ENCODE data around the gene RPS6KC1. TPM values are rescaled to one million over a fixed set of nuclear protein-coding genes. Genes with fewer than 3 reads are reported as not detected.

Gene RPS6KC1, protein sequence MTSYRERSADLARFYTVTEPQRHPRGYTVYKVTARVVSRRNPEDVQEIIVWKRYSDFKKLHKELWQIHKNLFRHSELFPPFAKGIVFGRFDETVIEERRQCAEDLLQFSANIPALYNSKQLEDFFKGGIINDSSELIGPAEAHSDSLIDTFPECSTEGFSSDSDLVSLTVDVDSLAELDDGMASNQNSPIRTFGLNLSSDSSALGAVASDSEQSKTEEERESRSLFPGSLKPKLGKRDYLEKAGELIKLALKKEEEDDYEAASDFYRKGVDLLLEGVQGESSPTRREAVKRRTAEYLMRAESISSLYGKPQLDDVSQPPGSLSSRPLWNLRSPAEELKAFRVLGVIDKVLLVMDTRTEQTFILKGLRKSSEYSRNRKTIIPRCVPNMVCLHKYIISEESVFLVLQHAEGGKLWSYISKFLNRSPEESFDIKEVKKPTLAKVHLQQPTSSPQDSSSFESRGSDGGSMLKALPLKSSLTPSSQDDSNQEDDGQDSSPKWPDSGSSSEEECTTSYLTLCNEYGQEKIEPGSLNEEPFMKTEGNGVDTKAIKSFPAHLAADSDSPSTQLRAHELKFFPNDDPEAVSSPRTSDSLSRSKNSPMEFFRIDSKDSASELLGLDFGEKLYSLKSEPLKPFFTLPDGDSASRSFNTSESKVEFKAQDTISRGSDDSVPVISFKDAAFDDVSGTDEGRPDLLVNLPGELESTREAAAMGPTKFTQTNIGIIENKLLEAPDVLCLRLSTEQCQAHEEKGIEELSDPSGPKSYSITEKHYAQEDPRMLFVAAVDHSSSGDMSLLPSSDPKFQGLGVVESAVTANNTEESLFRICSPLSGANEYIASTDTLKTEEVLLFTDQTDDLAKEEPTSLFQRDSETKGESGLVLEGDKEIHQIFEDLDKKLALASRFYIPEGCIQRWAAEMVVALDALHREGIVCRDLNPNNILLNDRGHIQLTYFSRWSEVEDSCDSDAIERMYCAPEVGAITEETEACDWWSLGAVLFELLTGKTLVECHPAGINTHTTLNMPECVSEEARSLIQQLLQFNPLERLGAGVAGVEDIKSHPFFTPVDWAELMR
- total RNA-seq (2014; rRNA removed; shearing (Covaris generic)) = 5.9 and 10.7 TPM in 2 replicates
- 7.4 and 9.4 TPM in 2 replicates for total RNA-seq (2022)
- Bru-seq, nascent RNA = percentile 63 among the genes with signal in this experiment
- BruChase-seq, experiment 1, labeled RNA remaining after a 6-hour chase = percentile 61 among the genes with signal in this experiment
- percentile 61 among the genes with signal in this experiment for BruChase-seq, experiment 2, labeled RNA remaining after a 2-hour chase
- long read RNA-seq, full-length matches to known transcripts = 4 of 15 reads
- long read RNA-seq, partial matches to known transcripts = 5 of 15 reads
- long read RNA-seq, other reads (novel, unspliced or antisense) = 6 of 15 reads

DNA sequence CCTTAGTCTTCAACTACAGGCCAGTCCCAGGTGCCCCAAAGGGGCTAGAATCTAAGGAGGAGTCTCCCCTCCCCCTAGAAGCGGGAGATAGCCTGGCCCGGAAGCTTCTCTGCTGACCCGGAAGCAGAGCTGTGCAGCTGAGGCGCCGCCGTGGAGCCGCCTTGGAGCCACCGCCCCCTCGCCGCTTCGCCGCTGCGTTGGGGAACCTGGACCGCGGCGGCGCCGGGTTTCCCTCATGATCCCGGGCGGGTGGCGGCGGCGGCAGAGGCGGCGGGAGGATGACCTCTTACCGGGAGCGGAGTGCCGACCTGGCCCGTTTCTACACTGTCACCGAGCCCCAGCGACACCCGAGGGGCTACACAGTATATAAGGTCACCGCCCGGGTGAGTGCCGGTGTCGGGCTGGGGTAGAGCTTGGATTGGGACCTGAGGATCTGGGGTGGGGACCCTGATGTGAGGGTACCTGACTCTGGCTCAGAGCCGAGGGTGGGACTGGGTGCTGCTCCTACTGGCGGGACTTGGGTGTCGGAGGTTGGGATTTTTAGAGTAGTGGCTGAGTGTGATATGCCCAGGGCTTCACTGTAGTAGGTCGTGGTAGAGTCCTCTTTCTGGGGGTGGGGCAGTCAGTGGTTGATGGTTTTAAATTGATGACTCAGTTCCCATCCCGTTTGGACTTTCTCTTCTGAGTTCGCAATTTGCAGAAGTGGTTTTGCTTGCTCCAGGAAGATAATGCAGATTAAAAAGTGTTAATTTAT, at the start of gene RPS6KC1:
TSS of gene RPS6KC1 (plus strand) at position 115 of the 754 bp plus-strand sequence. CDS start at position 279, 164 bp downstream.
- H3K36me3 ChIP-seq (ENCODE audit: insufficient read depth, low read length) = no peaks in the 10 kb centered on the region
- CTCF ChIA-PET (ENCODE audit: unreplicated experiment) = interaction anchor here (0.6 kb wide), 1 partner anchor 38 kb away, joined by 3 read pairs; no protein-coding TSS in a partner anchor
- POLR2A ChIA-PET = interaction anchor here (0.9 to 1.5 kb wide), 3 partner anchors 35 to 260 kb away, joined by 3 read pairs; partner anchors contain the start of genes ANGEL2 and NSL1
- intact Hi-C loops (cut with micrococcal nuclease; ENCODE audit: unreplicated experiment) = loop anchor here (1.0 kb wide), 1 partner anchor 36 kb away; the partner anchor contains the start of gene ANGEL2
- H3K79me2 ChIP-seq (ENCODE audit: insufficient read depth, low read depth, low read length) = no peaks in the 10 kb centered on the region
- H4K20me1 ChIP-seq (ENCODE audit: insufficient read depth, low read length) = no peaks in the 10 kb centered on the region
- peak within 1 kb of the TSS; percentile 100 for H2AFZ ChIP-seq (ENCODE audit: low read length)
- DNase-seq (ENCODE audit: low spot score) = peak; percentile 86
- peak within 1 kb of the TSS; percentile 88 for H3K4me3 ChIP-seq (ENCODE audit: low read depth, low read length, poor library complexity, severe bottlenecking)
- peak within 1 kb of the TSS; percentile 97 for H3K4me2 ChIP-seq (ENCODE audit: low read length)
- peaks cover 12% of the 10 kb centered on the region for H3K4me1 ChIP-seq (ENCODE audit: insufficient read depth, low read length, poor library complexity, severe bottlenecking)
- TF ChIP-seq, protein P1, sequence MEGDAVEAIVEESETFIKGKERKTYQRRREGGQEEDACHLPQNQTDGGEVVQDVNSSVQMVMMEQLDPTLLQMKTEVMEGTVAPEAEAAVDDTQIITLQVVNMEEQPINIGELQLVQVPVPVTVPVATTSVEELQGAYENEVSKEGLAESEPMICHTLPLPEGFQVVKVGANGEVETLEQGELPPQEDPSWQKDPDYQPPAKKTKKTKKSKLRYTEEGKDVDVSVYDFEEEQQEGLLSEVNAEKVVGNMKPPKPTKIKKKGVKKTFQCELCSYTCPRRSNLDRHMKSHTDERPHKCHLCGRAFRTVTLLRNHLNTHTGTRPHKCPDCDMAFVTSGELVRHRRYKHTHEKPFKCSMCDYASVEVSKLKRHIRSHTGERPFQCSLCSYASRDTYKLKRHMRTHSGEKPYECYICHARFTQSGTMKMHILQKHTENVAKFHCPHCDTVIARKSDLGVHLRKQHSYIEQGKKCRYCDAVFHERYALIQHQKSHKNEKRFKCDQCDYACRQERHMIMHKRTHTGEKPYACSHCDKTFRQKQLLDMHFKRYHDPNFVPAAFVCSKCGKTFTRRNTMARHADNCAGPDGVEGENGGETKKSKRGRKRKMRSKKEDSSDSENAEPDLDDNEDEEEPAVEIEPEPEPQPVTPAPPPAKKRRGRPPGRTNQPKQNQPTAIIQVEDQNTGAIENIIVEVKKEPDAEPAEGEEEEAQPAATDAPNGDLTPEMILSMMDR (conservative IDR thresholded peaks at IDR 0.05; ENCODE audit: low read length) = peak; percentile 35; the same call in 1 of the 2 replicates
- TF ChIP-seq EZH2phosphoT487 (IDR thresholded peaks at IDR 0.05; ENCODE audit: borderline replicate concordance, low read depth, low read length) = no peak
- BruUV-seq (replicated peaks) = no TSS peak
- H3K9me3 ChIP-seq (ENCODE audit: low read length) = peaks cover 11% of the 10 kb centered on the region; the same call in 1 of the 2 replicates
- no peak within 1 kb of the TSS for H3K27ac ChIP-seq (ENCODE audit: low read depth, low read length, poor library complexity, severe bottlenecking)
- H3K9me2 ChIP-seq (ENCODE audit: insufficient read depth, low read length) = no peaks in the 10 kb centered on the region

DNA sequence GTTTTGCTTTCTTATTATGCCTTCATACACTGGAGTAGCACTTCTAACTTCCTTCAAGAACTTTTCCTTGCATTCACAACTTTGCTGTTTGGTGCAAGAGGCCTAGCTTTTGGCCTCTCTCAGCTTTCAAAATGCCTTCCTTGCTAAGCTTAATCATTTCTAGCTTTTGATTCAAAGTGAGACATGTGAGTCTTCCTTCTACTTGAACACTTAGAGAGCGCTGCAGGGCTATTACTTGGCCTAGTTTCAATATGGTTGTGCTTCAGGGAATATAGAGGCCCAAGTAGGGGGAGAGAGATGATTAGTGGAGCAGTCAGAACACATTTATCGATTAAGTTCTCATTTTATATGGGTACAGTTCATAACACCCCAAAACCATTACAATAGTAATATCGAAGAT, 47.8 kb upstream of the RPS6KC1 start:
- ChIA-PET CTCF (ENCODE audit: unreplicated experiment) (no interaction called here), POLR2A (interaction anchor here (0.6 to 3.9 kb wide), 8 partner anchors 10 to 885 kb away, joined by 3 to 15 read pairs (median 4); no protein-coding TSS in a partner anchor)
- Histone ChIP-seq H3K4me1 (ENCODE audit: insufficient read depth, low read length, poor library complexity, severe bottlenecking) (no peaks in the 10 kb centered on the region), H3K9me2 (ENCODE audit: insufficient read depth, low read length) (no peaks in the 10 kb centered on the region), H3K4me2 (ENCODE audit: low read length) (no peak overlapping the region), H3K36me3 (ENCODE audit: insufficient read depth, low read length) (peaks cover 63% of the 10 kb centered on the region), H3K4me3 (ENCODE audit: low read depth, low read length, poor library complexity, severe bottlenecking) (no peak overlapping the region), H4K20me1 (ENCODE audit: insufficient read depth, low read length) (no peaks in the 10 kb centered on the region), H2AFZ (ENCODE audit: low read length) (no peak overlapping the region), H3K9me3 (ENCODE audit: low read length) (no peaks in the 10 kb centered on the region), H3K79me2 (ENCODE audit: insufficient read depth, low read depth, low read length) (no peaks in the 10 kb centered on the region), H3K27ac (ENCODE audit: low read depth, low read length, poor library complexity, severe bottlenecking) (no peak overlapping the region)
- no peak for TF ChIP-seq EZH2phosphoT487 (IDR thresholded peaks at IDR 0.05; ENCODE audit: borderline replicate concordance, low read depth, low read length)
- TF ChIP-seq, protein P1 (conservative IDR thresholded peaks at IDR 0.05; ENCODE audit: low read length) = no peak
- intact Hi-C loops (cut with micrococcal nuclease; ENCODE audit: unreplicated experiment) = no loop called here
- no TSS peak for BruUV-seq (replicated peaks)
- no peak for DNase-seq (ENCODE audit: low spot score)
